OCI-LY7 (cell line): ENCODE measurements around the gene IGSF11.

Source experiments
- EZH2phosphoT487 ChIP-seq: fragments of 200-600 bp; sonication (generic); IDR thresholded peaks from 2 replicates; pipeline ENCODE4 v1.6.1; 2018; ENCODE audit warnings: low read depth, borderline replicate concordance, mild to moderate bottlenecking, mixed run types, antibody characterized with exemption, low read length, moderate library complexity, mixed read lengths
- TF ChIP-seq, protein P1 (sequence below): fragments of 200-600 bp; sonication (generic); conservative IDR thresholded peaks from 2 replicates; pipeline ENCODE4 v1.5.1; 2014; ENCODE audit warnings: mild to moderate bottlenecking, antibody characterized with exemption, low read length, moderate library complexity, mixed read lengths

DNA sequence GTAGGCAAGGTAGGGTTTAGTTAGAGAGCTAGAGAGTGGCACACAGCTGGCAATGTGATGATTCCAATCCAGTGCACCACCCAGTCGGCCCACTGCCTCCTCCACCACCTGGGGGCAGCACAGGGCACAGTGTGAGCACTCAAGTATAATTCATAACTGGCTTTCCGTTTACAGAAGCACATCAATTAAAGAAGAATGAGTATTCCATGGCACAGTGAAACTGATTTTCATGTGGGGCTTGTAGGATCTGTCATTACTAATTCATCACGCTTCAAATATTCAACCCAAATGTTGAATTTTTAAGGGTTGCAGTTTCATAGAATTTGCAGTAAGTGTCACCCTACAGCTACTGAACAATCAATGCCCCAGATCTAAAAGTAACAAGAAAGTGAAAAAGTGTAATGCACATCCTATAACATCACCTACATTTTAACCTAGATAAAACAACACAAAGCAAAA is 149.9 kb downstream of the IGSF11 start:
- TF ChIP-seq, protein P1, sequence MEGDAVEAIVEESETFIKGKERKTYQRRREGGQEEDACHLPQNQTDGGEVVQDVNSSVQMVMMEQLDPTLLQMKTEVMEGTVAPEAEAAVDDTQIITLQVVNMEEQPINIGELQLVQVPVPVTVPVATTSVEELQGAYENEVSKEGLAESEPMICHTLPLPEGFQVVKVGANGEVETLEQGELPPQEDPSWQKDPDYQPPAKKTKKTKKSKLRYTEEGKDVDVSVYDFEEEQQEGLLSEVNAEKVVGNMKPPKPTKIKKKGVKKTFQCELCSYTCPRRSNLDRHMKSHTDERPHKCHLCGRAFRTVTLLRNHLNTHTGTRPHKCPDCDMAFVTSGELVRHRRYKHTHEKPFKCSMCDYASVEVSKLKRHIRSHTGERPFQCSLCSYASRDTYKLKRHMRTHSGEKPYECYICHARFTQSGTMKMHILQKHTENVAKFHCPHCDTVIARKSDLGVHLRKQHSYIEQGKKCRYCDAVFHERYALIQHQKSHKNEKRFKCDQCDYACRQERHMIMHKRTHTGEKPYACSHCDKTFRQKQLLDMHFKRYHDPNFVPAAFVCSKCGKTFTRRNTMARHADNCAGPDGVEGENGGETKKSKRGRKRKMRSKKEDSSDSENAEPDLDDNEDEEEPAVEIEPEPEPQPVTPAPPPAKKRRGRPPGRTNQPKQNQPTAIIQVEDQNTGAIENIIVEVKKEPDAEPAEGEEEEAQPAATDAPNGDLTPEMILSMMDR, result peak; percentile 94
- TF ChIP-seq EZH2phosphoT487, result no peak
